ENCODE results near the gene ZNF200.
A peak's percentile ranks its signal among the peaks of the same experiment; 100 is the strongest.

The ZNF200 gene, protein sequence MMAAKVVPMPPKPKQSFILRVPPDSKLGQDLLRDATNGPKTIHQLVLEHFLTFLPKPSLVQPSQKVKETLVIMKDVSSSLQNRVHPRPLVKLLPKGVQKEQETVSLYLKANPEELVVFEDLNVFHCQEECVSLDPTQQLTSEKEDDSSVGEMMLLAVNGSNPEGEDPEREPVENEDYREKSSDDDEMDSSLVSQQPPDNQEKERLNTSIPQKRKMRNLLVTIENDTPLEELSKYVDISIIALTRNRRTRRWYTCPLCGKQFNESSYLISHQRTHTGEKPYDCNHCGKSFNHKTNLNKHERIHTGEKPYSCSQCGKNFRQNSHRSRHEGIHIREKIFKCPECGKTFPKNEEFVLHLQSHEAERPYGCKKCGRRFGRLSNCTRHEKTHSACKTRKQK

DNA sequence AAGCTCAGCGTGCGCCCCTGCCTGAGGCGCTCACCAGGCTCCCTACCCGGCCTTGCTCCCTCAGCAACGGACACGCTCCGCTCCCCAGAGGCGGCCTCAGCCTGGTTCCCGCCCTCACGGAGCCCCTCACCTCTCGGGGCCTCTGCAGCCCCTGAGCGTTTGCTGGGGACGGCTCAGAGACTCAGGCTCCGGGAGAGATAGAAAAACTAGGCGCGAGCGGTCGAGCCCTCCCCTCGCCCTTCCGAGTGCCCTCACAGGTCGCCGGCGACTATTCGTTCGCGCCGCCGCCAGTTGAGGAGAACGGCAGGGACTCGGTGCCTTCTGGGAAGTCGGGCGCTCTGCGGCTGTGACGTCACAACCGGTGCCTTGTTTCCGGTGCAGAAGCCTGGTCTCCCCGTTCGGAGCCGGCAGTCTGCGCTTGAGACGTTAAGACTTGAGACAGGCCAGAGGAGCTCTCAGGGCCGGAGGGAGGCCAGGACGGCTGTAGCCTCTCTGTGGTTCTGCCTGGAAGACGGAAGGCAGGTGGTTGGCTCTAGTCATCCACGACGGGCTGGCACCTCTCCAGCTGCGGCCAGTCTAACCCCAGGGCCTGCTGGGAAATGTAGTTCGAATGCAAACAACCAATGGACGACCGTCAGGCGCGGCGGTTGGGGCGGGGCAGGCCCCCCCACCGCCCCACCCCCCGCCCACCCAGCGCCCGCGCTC, at the start of gene ZNF200:
ZNF200 (minus strand) TSS at position 302 of the 705 bp plus-strand sequence. CDS start 1,403 bp downstream, outside the sequence.
- peak; percentile 93 for ATAC-seq (ENCODE audit: insufficient read depth, low read depth)
- peaks cover 35% of the 10 kb centered on the region for H3K79me2 ChIP-seq (ENCODE audit: insufficient read depth, low read length)
- H3K27ac ChIP-seq (ENCODE audit: low read length) = peak within 1 kb of the TSS; percentile 91
- TF ChIP-seq EZH2 (IDR thresholded peaks at IDR 0.05; ENCODE audit: borderline replicate concordance, low read depth, low read length, severe bottlenecking) (no peak), CTCF (IDR thresholded peaks at IDR 0.05; ENCODE audit: borderline replicate concordance, extremely low read depth, low read length, poor library complexity, severe bottlenecking) (no peak)
- peaks cover 46% of the 10 kb centered on the region for H3K36me3 ChIP-seq (ENCODE audit: insufficient read depth, low read length)
- H3K9ac ChIP-seq (ENCODE audit: low read depth, low read length) = peak within 1 kb of the TSS; percentile 85
- peaks cover 9% of the 10 kb centered on the region; the same call in 1 of the 2 replicates for H4K20me1 ChIP-seq (ENCODE audit: insufficient read depth, low read length)
- H3K4me3 ChIP-seq (ENCODE audit: low read depth in 1 of 2, low read length in 2 of 2) = peak within 1 kb of the TSS; percentile 73 to 83
- H3K4me1 ChIP-seq (ENCODE audit: insufficient read depth, low read length) = peaks cover 25% of the 10 kb centered on the region
- no peaks in the 10 kb centered on the region for H3K9me3 ChIP-seq (ENCODE audit: insufficient read depth, low read length, severe bottlenecking)
- no peaks in the 10 kb centered on the region for H3K27me3 ChIP-seq (ENCODE audit: insufficient read depth, low read length, poor library complexity)
- peak within 1 kb of the TSS; percentile 91 for H3K4me2 ChIP-seq (ENCODE audit: insufficient read depth, low read length)
- peak within 1 kb of the TSS; percentile 91 for H2AFZ ChIP-seq (ENCODE audit: low read depth, low read length)
- DNase-seq = peak; percentile 95

DNA sequence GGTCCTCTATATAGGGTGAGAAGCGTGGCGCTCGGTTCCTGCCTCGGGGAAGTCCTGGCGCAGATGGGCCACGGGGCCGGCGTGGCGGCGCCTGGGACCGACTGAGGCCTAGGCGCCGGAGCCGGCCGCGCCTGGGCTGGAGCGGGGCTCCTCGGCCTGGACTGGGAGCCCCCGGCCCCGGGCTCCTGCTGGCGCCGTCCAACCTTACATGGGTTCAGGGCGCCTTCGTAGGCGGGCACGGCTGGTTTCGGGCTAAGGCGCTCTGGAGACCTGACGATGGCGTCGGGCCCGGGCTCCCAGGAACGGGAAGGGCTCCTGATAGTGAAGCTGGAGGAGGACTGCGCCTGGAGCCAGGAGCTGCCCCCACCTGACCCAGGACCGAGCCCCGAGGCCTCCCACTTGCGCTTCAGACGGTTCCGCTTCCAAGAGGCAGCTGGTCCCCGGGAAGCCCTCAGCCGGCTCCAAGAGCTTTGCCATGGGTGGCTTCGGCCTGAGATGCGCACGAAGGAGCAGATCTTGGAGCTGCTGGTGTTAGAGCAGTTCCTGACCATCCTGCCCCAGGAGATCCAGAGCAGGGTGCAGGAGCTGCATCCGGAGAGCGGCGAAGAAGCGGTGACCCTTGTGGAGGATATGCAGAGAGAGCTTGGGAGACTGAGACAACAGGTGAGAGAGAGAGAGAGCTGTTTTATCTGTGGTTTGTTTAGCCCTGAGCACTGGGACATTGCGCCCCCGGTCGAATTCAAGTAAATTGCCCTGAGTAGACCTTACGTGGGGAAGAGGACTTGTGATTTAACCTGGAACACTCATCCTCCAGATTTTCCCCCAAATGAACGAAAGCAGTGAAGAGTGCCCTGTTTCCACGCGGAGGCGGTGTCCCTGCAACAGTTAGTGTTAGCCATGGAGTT, 48.8 kb upstream of the ZNF200 start:
- Histone ChIP-seq H3K9ac (ENCODE audit: low read depth, low read length) (peak overlapping the region; percentile 89), H3K9me3 (ENCODE audit: insufficient read depth, low read length, severe bottlenecking) (peaks cover 2% of the 10 kb centered on the region), H4K20me1 (ENCODE audit: insufficient read depth, low read length) (peaks cover 29% of the 10 kb centered on the region), H3K27me3 (ENCODE audit: insufficient read depth, low read length, poor library complexity) (no peaks in the 10 kb centered on the region), H3K36me3 (ENCODE audit: insufficient read depth, low read length) (peaks cover 47% of the 10 kb centered on the region), H3K27ac (ENCODE audit: low read length) (peak overlapping the region; percentile 73), H3K4me1 (ENCODE audit: insufficient read depth, low read length) (peaks cover 40% of the 10 kb centered on the region), H3K4me3 (ENCODE audit: low read depth in 1 of 2, low read length in 2 of 2) (peak overlapping the region; percentile 68 to 90), H3K4me2 (ENCODE audit: insufficient read depth, low read length) (peak overlapping the region; percentile 94), H3K79me2 (ENCODE audit: insufficient read depth, low read length) (peaks cover 55% of the 10 kb centered on the region), H2AFZ (ENCODE audit: low read depth, low read length) (peak overlapping the region; percentile 76)
- peak; percentile 13 for DNase-seq
- ATAC-seq (ENCODE audit: insufficient read depth, low read depth) = no peak
- TF ChIP-seq CTCF (IDR thresholded peaks at IDR 0.05; ENCODE audit: borderline replicate concordance, extremely low read depth, low read length, poor library complexity, severe bottlenecking) (no peak), EZH2 (IDR thresholded peaks at IDR 0.05; ENCODE audit: borderline replicate concordance, low read depth, low read length, severe bottlenecking) (no peak)

DNA sequence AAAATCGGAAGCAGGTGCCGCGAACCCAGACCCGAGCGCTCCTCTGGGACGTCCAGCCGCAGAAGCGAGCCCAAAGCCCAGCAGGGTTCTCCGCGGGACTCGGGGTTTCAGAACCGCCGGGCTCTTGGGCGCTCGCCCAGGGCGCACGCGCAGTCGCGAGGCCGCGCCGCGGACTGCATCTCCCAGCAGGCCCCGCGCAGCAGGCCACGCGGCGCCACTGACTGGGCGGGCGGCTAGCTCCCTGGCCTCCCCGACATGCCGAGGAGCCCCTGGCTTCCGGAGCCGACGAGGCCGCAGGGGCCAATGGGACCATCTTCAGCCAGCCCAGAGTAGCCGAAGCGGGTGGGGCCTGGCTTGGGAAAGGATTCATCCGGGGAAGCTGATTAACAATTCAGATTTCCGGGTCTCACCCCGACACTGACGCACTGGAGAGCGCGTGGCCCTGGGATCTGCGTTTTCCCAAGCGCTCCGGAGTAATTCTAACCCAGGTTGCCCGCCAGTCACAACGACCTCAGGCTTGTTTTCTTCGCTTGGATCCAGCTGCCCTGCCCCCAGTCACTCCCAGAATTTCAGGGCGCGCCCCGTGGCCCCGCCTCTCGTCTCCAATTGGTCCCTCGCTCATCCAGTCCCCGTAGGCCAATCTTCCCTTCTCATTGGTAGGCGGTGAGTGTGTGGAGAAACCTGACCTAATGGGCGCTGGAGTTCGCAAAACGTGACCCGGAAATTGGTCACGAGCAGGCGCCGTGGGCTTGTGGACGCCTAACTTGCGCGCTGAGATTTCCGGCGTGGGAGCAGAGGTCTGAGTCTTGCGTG, 48.0 kb upstream of the ZNF200 start, which contains the start of gene ZNF263:
ZNF263 (plus strand) TSS at position 762 of the 813 bp plus-strand sequence. CDS start 328 bp downstream, outside the sequence.
- peak within 1 kb of the TSS; percentile 85 for H2AFZ ChIP-seq (ENCODE audit: low read depth, low read length)
- H3K9ac ChIP-seq (ENCODE audit: low read depth, low read length) = peak within 1 kb of the TSS; percentile 89
- peak within 1 kb of the TSS; percentile 96 for H3K27ac ChIP-seq (ENCODE audit: low read length)
- H3K4me3 ChIP-seq (ENCODE audit: low read depth in 1 of 2, low read length in 2 of 2) = peak within 1 kb of the TSS; percentile 68 to 90
- H3K79me2 ChIP-seq (ENCODE audit: insufficient read depth, low read length) = peaks cover 48% of the 10 kb centered on the region
- peaks cover 39% of the 10 kb centered on the region for H3K36me3 ChIP-seq (ENCODE audit: insufficient read depth, low read length)
- ATAC-seq (ENCODE audit: insufficient read depth, low read depth) (peak; percentile 90), DNase-seq (peak; percentile 97)
- TF ChIP-seq EZH2 (IDR thresholded peaks at IDR 0.05; ENCODE audit: borderline replicate concordance, low read depth, low read length, severe bottlenecking) = no peak
- no peak for TF ChIP-seq CTCF (IDR thresholded peaks at IDR 0.05; ENCODE audit: borderline replicate concordance, extremely low read depth, low read length, poor library complexity, severe bottlenecking)
- peaks cover 26% of the 10 kb centered on the region for H4K20me1 ChIP-seq (ENCODE audit: insufficient read depth, low read length)
- H3K4me2 ChIP-seq (ENCODE audit: insufficient read depth, low read length) = peak within 1 kb of the TSS; percentile 94
- no peaks in the 10 kb centered on the region for H3K9me3 ChIP-seq (ENCODE audit: insufficient read depth, low read length, severe bottlenecking)
- peaks cover 40% of the 10 kb centered on the region for H3K4me1 ChIP-seq (ENCODE audit: insufficient read depth, low read length)
- no peaks in the 10 kb centered on the region for H3K27me3 ChIP-seq (ENCODE audit: insufficient read depth, low read length, poor library complexity)
